Amniotic epithelial cell (primary cell): Measurements from ENCODE around the gene MMD2.
A peak's percentile ranks its signal among the peaks of the same experiment; 100 is the strongest.
"Not testable (repeated sequence)": the region's sequence is repeated elsewhere in the genome, so short reads cannot be mapped to it uniquely, and the experiment has no call there.

ENCODE experiments used
- DNase-seq: peaks from one replicate; pipeline ENCODE4 v3.0.0-alpha.2; 2010; ENCODE audit warnings: low read depth

Gene MMD2, protein sequence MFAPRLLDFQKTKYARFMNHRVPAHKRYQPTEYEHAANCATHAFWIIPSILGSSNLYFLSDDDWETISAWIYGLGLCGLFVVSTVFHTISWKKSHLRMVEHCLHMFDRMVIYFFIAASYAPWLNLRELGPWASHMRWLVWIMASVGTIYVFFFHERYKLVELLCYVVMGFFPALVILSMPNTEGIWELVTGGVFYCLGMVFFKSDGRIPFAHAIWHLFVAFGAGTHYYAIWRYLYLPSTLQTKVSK

DNA sequence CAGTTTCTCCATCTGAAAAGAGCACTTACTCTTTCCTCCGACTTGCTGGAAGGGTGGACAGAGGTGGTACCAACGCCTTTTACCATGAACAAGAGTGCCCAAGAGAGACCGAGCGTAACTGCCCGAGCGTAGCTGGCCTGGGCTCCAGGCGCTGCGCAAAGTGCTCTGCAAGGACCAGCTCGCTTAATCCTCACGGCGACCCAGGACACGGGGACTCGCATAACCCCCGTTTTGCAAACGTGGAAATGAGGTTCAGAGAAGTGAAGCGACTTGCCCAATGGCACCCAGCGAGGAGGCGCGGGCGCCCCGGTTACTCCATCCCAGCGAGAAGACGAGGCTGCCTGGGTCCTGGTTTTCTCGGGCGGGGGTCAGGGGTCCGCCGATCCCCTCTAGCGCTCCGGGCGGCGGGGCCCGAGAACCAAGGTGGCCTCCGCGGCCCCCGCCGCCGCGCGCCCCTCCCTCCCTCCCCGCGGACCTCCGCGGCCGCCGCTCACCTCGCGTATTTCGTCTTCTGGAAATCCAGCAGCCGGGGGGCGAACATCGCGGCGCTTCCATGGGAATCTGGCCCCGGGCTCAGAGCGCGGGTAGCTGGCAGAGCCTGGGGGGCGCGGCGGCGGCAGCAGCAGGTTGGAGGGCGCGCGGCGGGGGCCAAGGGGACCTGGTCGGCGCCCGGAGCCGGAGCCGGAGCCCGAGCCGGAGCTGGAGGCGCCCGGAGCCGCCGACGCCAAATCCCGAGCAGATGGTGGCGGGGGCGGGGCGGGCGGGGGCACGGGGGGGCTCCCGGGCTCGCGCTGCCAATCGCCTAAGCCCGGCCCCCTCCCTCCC lies at the start of gene MMD2:
TSS of gene MMD2 (minus strand) at position 711 of the 825 bp plus-strand sequence. CDS start at position 541, 170 bp downstream.
- no peak for DNase-seq

DNA sequence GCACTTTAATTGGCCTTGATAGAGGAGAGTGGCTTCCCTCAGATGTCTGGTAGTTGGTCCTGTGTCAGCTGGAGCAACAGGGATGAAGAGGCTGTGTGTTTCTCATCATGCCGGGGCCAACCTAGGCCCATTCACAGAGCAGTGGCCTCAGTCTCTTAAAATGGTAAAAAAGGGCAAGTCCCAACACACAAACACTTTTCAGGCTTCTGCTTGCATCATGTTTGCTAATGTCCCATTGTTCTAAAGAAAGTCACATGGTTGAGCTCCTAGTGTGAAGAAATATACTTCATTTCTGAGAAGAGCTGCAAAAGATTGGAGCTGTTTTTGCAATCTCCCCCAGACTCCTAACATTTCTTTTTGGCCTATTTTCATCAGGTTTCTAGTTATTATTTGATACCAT lies 46.1 kb upstream of the MMD2 start:
- no peak for DNase-seq

DNA sequence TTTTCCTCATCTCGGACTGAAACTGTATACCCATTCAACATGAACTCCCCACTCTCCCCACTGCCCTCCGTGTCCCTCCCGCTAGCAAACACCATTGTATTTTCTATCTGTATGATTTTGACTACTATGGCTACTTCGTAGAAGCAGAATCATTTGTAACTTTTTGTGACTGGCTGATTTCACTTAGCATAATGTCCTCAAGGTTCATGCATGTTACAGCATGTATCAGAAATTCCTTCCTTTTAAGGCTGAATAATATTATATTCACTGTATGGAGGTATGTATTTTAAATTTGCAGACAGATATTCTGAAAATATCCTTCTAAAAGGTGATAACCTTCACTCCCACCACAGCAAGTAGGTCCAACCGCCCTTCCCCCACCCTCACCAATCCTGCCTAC lies 42.9 kb upstream of the MMD2 start:
- no peak for DNase-seq

DNA sequence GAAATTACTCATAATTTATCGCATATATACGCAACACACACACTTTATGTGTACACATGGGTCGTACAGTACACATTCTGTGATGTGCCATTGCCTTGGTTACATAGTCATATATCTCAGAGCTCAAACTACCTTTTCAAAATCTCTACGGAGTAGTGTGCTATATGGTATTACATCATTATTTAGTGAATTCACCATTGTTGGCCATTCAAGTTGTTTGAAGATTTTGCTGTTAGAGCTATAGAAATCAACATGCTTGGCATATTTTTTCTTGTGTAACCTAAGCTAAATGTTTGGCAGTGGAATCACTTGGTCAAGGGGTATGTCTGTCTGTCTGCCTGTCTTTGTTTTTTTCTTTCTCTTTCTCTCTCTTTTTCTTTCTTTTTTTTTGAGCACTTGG lies 42.0 kb upstream of the MMD2 start:
- no peak for DNase-seq

DNA sequence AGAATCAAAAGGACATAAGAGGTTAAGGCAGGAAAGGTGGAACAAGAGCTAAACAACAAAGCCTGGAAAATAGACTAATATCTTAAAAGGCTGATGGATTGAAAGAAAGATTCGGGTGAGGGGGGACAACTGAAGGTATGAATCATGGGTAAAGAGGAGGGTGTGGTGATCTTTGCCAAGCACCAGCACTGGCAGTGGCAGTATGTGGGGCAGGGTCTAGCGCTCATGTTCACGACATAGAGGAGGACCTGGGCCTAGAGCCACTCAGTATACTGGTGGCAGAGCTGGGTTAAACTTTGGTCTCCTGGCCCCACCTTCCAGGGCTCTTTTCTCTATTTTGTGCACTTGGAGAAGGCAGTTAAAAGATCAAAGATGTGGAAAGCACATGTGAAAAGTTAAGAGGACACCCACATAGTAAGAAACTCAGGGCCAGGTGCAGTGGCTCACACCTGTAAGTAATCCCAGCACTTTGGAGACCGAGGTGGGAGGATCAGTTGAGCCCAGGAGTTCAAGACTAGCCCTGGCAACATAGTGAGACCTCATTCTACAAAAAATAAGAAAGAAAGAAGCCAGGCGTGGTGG lies 40.5 kb upstream of the MMD2 start:
- no peak for DNase-seq

DNA sequence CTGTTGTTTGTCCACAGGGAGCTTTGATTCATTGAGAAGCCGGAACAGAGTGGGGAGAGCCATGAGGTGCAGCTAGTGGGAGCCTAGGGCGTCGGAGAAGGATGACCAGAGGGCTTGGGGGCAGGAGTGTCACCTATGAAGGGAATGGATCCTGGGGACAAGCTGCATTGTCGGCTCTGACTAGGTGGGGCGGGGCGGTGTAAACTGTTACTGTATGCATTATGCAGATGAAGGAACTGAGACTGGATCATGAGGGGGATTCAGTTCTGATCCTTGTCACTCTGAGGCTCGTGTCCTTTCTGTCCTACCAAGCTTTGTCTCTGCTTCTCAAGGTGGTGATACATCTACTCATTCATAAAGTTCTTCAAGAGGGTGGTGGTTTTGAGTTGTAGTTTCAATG lies 39.9 kb upstream of the MMD2 start:
- no peak for DNase-seq

DNA sequence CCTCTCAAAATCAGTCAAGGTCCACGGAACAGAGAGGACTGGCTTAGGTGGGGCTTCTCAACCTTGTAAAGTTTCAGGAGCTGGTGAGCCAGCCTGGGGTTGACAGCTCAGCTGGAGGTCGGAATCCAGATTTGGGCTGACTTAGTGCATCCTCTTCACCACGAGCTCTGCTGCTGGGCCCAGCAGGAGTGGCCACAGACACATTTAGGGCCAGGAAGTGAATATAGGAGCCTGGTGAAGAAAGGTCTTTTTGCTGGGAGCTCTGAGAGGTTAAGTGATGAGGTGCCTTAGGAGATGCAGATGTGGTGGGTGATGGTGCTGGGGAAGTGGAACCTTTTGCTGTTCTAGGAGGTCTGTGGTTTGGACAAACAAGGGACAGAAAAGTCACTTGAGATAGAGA lies 39.3 kb upstream of the MMD2 start:
- no peak for DNase-seq

DNA sequence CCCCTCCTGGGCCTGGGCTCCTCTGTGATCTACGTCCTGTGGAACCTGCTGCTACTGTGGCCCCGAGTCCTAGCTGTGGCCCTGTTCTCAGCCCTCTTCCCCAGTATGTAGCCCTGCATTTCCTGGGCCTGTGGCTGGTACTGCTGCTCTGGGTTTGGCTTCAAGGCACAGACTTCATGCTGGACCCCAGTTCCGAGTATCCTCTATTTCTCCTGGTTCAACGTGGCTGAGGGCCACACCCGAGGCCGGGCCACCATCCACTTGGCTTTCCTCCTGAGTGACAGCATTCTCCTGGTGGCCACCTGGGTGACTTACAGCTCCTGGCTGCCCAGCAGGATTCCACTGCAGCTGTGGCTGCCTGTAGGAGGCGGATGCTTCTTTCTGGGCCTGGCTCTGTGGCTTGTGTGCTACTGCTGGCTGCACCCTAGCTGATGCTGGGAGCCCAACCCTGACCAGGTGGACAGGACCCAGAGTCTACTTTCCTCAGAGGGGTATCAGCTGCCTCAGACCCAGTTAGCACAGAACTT lies 37.8 kb upstream of the MMD2 start:
- no peak for DNase-seq

DNA sequence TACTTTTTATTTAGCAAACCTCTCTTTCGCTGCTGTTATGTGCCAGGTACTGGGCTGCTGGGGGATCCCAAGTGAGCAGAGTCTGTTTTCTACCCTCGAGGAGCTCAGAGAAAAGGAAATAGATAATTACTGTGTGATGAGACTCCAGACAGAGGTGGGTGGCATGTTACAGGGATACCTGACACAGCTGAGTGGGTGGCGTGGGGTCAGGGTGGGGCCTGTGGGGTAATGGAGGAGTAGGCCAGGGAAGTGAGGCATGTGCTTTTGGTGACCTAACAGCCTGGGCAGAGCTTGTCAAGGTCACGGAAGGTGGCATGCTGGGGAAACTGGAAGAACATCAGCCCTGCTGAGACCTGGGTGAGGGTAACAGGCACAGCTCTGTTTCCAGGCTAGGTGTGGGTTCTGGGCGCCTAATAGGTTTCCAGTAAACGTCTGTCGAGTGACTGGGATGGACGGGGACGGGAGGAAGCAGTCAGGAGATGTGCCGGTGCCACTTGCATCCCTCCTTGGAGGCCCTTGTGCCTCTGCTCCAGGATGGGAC lies 36.5 kb upstream of the MMD2 start:
- no peak for DNase-seq

DNA sequence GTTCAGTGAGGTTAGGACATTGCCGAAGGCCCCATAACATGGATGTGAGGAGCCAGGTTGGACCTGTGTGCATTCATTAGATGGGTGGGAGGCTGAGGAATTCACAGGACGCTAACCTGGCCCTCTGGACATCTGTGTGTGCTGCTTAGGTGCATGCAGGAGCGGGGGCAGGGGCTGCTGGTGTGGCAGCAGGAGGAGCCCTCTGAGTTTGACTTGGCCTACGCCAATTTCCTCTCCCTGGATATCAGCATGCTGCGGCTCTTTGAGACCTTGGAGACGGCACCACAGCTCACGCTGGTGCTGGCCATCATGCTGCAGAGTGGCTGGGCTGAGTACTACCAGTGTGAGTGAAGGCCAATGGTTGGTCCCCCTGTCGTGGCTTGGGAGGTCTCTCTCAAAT lies 34.5 kb upstream of the MMD2 start:
- DNase-seq: no peak

DNA sequence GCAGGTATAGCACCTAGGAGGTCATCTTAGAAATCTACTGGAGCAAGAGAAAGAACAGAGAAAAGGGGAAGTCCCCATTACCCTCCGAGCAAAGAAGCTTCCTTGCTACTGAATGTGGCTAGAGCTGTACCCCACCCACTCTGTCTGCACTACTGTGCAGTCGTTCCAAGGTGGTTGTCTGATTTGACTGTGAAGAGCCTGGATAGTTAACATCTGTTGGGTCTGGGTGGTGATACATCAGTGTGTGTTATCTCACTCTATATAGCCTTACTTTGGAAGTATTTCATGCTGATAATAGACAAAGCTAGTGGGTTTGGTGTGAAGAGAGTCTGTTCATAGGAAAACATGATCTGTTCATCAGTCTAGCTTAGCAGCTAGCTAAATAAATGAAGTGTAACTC lies 23.8 kb upstream of the MMD2 start:
- DNase-seq: not testable (repeated sequence)

DNA sequence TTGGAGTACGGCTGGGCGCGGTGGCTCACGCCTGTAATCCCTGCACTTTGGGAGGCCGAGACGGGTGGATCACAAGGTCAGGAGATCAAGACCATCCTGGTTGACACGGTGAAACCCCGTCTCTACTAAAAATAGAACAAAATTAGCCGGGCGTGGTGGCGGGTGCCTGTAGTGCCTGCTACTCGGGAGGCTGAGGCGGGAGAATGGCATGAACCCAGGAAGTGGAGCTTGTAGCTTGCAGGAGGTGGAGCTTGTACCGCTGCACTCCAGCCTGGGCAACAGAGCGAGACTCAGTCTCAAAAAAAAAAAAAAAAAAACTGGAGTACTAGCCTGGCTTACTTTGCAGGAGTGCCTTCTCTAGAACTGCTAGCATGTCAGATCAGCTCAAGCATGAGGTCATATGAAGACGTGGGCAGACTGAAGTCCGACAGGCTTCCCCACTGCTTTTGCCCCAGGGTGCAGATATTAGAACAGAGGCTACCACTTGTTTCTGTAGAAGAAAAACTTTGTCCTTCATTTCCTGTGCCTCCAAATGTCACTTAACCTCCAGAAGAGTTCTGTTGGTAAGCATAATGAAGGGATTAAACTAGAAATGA lies 22.4 kb upstream of the MMD2 start:
- not testable (repeated sequence) for DNase-seq

DNA sequence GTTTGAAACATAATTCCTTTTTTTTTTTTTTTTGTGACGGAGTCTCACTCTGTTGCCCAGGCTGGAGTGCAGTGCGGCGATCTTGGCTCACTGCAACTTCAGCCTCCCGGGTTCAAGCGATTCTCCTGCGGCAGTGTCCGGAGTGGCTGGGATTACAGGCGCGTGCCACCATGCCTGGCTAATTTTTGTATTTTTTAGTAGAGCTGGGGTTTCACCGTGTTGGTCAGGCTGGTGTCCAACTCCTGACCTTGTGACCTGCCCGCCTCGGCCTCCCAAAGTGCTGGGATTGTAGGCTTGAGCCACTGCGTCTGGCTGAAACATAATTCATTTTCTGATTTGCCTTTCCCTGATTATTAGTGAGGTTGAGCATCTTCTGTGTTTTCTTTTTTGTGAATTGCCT lies 16.6 kb upstream of the MMD2 start:
- DNase-seq: not testable (repeated sequence)

DNA sequence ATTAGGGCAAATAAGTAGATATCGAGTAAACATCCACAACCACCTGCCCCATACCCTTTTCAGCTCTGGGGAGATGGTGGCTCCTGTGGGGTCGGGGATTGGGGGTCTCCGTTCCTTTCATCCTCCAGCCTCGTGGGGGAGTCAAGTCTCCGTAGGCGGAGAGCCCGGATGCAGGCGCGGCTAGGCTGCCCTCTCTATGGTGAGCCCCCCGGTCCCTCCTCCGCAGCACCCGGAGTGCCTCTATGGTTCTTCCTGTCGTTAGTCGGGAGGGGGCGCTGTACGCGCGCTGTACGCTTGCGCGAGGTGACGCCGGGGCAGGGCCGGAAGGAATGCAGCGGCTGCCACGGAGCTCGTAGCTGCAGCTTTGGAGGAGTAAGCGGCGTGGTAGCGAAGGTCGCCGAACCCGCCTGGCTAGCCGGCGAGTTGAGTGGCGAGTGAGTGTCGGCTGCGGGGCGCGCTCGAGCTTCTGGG lies 14.8 kb upstream of the MMD2 start:
- peak; percentile 83 for DNase-seq

DNA sequence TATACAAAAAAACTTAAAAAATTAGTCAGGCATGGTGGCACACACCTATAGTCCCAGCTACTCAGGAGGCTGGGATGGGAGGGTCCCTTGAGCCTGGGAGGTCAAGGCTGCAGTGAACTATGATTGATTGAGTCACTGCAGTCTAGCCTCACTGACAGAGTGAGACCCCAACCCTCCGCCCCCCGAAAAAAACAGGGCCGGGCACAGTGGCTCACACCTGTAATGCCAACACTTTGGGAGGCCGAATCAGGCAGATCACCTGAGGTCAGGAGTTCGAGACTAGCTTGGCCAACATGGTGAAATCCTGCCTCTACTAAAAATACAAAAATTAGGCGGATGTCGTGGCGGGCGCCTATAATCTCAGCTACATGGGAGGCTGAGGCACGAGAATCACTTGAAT lies 13.5 kb upstream of the MMD2 start:
- DNase-seq: not testable (repeated sequence)

DNA sequence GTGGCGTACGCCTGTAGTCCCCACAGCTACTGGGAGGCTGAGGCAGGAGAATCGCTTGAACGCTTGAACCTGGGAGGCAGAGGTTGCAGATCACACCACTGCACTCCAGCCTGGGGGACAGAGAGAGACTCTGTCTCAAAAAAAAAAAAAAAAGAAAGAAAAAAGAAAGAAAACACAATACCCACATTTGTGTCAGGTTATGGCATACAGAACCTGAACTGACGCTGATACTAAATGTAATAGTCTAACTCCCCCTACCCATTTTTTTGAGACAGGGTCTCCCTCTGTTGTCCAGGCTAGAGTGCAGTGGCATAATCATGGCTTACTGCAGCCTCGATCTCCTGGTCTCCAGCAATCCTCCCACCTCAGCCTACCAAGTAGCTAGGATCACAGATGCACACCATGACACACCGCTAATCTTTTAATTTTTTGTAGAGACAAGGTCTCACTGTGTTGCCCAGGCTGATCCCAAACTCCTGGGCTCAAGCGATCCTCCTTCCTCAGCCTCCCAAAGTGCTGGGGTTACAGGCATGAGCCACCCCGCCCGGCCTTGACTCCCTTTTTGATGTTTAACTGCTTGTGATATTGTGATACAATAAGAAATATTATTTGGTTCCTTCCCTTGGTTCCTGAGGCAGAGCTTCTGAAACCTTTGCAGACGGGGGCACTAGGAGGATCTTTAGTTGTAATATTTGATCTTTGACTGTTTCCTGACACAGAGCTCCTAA lies 6.5 kb upstream of the MMD2 start:
- no peak for DNase-seq

DNA sequence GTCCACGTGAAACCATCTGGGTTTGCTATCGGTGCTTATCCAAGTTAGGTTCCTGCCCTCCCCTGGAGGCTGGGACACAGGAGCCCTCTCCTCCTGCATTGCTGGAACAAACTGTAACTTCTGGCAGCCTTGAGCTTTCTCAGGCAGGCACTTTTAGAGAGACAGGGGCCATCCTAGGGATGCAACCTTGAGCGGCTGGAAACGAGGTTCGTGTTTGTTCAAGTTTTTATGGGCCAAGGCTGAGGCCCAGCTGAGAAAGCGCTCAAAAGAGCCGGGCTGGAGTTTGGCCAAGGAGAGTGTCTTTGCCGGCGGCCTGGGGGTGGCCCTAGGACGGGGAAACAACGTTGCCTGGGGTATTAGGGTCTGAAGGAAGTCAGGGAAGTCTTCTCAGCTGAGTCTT lies 5.5 kb upstream of the MMD2 start:
- no peak for DNase-seq

DNA sequence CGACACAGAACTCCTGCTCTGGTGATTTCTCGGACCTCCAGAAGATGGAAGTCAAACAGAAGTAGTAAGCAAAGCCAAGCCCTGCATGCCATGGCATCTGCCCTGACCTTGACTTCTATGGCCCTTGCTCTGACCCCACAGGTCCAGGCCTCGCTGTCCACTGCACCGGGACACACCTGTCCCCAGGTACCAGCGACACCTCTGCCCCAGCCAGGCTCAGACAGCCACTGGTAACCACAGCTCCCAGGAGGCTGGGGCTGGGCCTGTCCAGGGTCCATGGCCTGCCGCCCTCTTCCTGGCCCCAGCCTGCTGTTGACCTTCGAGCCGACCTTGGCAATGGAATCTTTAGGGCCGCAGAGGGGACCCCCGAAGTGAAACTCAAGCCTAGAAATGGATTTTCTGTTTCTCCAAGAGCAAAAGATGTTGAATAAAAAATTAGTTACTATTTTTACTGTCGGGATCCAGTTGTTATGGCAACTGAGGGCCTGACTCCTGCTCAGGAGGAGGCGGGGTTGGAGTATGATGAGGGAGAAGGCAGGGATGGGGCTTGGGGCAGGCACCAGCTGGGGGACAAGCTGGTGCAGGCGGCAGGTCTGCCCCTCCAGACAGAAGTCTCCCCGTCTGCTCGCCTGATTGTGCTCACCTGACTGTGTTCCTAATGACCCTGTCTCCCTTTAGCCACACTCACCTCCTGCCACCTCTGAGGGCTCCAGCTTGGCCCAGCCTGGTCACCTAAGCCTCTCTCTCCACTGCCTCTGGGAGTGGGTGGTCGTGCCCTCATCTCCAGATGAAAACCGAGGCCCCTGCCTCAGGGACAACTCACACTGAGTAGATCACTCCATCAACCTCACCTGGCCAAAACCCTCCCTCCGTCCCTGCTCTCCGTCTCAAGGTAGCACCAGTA lies 4.1 kb upstream of the MMD2 start:
- no peak for DNase-seq

DNA sequence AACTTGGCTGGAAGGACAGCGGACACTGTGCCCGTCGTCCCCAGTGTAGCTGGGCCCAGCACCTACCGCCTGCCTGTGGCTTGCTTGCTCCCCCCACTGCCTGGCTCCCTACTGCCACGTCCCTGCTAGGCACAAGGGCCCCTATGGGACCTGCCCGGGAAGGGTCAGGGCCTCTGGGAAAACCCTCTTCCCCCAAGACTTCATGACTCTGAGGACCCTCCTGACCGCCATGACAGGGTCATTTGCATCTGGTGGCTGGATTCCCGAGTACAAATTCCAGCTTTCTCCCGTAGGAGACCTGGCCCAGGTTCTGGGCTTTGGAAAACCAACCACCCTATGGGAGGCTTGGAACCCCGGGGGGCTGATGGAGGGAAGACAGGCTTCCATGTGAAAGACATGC lies 1.4 kb upstream of the MMD2 start:
- DNase-seq: no peak

DNA sequence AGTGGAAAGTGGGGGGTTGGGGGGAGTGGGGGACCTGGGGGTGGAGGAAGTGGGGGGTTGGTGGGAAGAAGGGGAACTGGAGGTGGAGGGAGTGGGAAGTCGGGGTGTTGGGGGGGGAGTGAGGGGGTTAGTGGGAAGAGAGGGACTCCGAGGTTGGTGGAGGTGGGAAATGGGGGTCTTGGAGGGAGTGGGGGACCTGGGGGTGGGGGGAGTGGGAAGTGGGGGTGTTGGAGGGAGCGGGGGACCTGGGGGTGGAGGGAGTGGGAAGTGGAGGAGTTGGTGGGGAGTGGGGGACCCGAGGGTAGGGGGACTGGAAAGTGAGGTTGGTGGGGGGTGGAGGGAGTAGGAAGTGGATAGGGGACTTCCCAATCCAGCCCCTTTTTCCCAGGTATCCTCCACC lies 906 bp upstream of the MMD2 start:
- DNase-seq: no peak

DNA sequence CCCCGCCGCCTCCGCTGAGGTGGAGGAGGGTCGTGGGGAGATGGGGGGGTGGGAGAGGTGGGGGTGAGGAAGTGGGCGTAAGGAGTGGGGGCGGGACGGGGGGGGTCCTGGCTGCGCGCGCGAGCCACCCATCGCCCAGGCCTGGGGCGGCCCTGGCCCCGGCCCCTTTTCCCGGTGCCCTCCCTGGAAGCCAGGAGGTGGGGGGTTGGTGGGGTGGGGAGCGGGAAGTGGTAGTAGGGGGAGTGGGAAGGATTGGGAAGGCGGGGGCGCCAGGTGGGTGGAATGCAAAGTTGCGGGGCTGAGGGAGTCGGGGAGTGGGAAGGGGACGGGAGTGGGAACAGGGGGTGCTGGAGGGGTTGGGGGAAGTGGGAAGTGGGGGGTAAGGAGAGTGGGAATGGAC lies 319 bp upstream of the MMD2 start:
- DNase-seq: no peak
